ENCODE data around the gene TEKT5. TPM values are rescaled to one million over a fixed set of nuclear protein-coding genes. Genes with fewer than 3 reads are reported as not detected.
"Not testable (repeated sequence)": the region's sequence is repeated elsewhere in the genome, so short reads cannot be mapped to it uniquely, and the experiment has no call there.

TEKT5 gene
- total RNA-seq, 1 experiment from 2014 or later = not detected

- not testable (repeated sequence) for DNase-seq (ENCODE audit: low spot score)
These were observed 61.3 kb downstream of the TEKT5 start for GRCh38 chr16:10633429-10633828.

- DNase-seq (ENCODE audit: low spot score) = no peak
These were observed 62.8 kb downstream of the TEKT5 start for GRCh38 chr16:10631886-10632285.

GRCh38 chr16:10629592-10629963 lies 65.2 kb downstream of the TEKT5 start:
- DNase-seq (ENCODE audit: low spot score) = no peak

- peak; percentile 69 for DNase-seq (ENCODE audit: low spot score)
These were observed 69.0 kb downstream of the TEKT5 start for GRCh38 chr16:10625595-10626357.

- no peak for DNase-seq (ENCODE audit: low spot score)
These were observed 70.2 kb downstream of the TEKT5 start for GRCh38 chr16:10624527-10624926.

GRCh38 chr16:10623059-10623458 lies 71.7 kb downstream of the TEKT5 start:
- DNase-seq (ENCODE audit: low spot score) = no peak

- DNase-seq (ENCODE audit: low spot score) = no peak
These were observed 72.5 kb downstream of the TEKT5 start for GRCh38 chr16:10622036-10622921.

- not testable (repeated sequence) for DNase-seq (ENCODE audit: low spot score)
These were observed 73.3 kb downstream of the TEKT5 start for GRCh38 chr16:10621216-10621949.

- no peak for DNase-seq (ENCODE audit: low spot score)
These were observed 74.6 kb downstream of the TEKT5 start for GRCh38 chr16:10620120-10620519.

- DNase-seq (ENCODE audit: low spot score) = no peak
These were observed 75.4 kb downstream of the TEKT5 start for GRCh38 chr16:10619271-10619849.

GRCh38 chr16:10618710-10619209 lies 76.0 kb downstream of the TEKT5 start:
- DNase-seq (ENCODE audit: low spot score) = no peak

- DNase-seq (ENCODE audit: low spot score) = no peak
These were observed 76.9 kb downstream of the TEKT5 start for GRCh38 chr16:10617662-10618420.

GRCh38 chr16:10616756-10617640 lies 77.7 kb downstream of the TEKT5 start:
- peak; percentile 75 for DNase-seq (ENCODE audit: low spot score)

GRCh38 chr16:10616419-10616755 lies 78.3 kb downstream of the TEKT5 start:
- DNase-seq (ENCODE audit: low spot score) = no peak

GRCh38 chr16:10614685-10615084 lies 80.0 kb downstream of the TEKT5 start:
- no peak for DNase-seq (ENCODE audit: low spot score)

GRCh38 chr16:10613785-10614485 lies 80.8 kb downstream of the TEKT5 start:
- no peak for DNase-seq (ENCODE audit: low spot score)

GRCh38 chr16:10612649-10613179 lies 82.0 kb downstream of the TEKT5 start:
- no peak for DNase-seq (ENCODE audit: low spot score)

- no peak for DNase-seq (ENCODE audit: low spot score)
These were observed 82.8 kb downstream of the TEKT5 start for GRCh38 chr16:10611825-10612342.
